ENCODE measurements around the gene C1orf159.
"Not testable (repeated sequence)": the region's sequence is repeated elsewhere in the genome, so short reads cannot be mapped to it uniquely, and the experiment has no call there.

Gene C1orf159

GRCh38 chr1:1115786-1116700 is at the start of gene C1orf159:
Gene C1orf159, minus strand, starts transcription at chr1:1116089. Its CDS starts 24,546 bp downstream, at chr1:1091543.
- peak; percentile 97 for DNase-seq

GRCh38 chr1:1165485-1165884 is 49.6 kb upstream of the C1orf159 start:
- no peak for DNase-seq

GRCh38 chr1:1164701-1165451 is 49.0 kb upstream of the C1orf159 start:
- DNase-seq, result no peak

- no peak for DNase-seq
Observed at GRCh38 chr1:1164361-1164700, 48.4 kb upstream of the C1orf159 start.

- DNase-seq, result no peak
Observed at GRCh38 chr1:1163538-1164070, 47.7 kb upstream of the C1orf159 start.

GRCh38 chr1:1162597-1163537 is 47.0 kb upstream of the C1orf159 start:
- no peak for DNase-seq

GRCh38 chr1:1161683-1162079 is 45.8 kb upstream of the C1orf159 start:
- no peak for DNase-seq

GRCh38 chr1:1161078-1161682 is 45.3 kb upstream of the C1orf159 start:
- DNase-seq, result no peak

GRCh38 chr1:1160281-1160930 is 44.5 kb upstream of the C1orf159 start:
- DNase-seq, result no peak

GRCh38 chr1:1157914-1158710 is 42.2 kb upstream of the C1orf159 start:
- peak; percentile 8 for DNase-seq

- peak; percentile 94 for DNase-seq
Observed at GRCh38 chr1:1157426-1157913, 41.6 kb upstream of the C1orf159 start.

- DNase-seq, result no peak
Observed at GRCh38 chr1:1157033-1157365, 41.1 kb upstream of the C1orf159 start.

- DNase-seq, result no peak
Observed at GRCh38 chr1:1156140-1157032, 40.5 kb upstream of the C1orf159 start.

GRCh38 chr1:1155258-1155657 is 39.4 kb upstream of the C1orf159 start:
- no peak for DNase-seq

GRCh38 chr1:1153874-1154273 is 38.0 kb upstream of the C1orf159 start:
- no peak for DNase-seq

GRCh38 chr1:1153215-1153614 is 37.3 kb upstream of the C1orf159 start:
- DNase-seq, result not testable (repeated sequence)

- DNase-seq, result not testable (repeated sequence)
Observed at GRCh38 chr1:1152431-1152830, 36.5 kb upstream of the C1orf159 start.

GRCh38 chr1:1151306-1151705 is 35.4 kb upstream of the C1orf159 start:
- DNase-seq, result no peak

GRCh38 chr1:1150100-1150499 is 34.2 kb upstream of the C1orf159 start:
- no peak for DNase-seq

- no peak for DNase-seq
Observed at GRCh38 chr1:1149416-1149815, 33.5 kb upstream of the C1orf159 start.
